ENCODE data around the gene RBMS1.
"Not testable (repeated sequence)": the region's sequence is repeated elsewhere in the genome, so short reads cannot be mapped to it uniquely, and the experiment has no call there.

The RBMS1 gene

GRCh38 chr2:160433466-160434140 lies 60.0 kb downstream of the RBMS1 start:
- DNase-seq (ENCODE audit: low read depth), result no peak

- no peak for DNase-seq (ENCODE audit: low read depth)
Observed at GRCh38 chr2:160432633-160433032, 61.0 kb downstream of the RBMS1 start.

GRCh38 chr2:160431441-160431840 lies 62.2 kb downstream of the RBMS1 start:
- no peak for DNase-seq (ENCODE audit: low read depth)

DNA sequence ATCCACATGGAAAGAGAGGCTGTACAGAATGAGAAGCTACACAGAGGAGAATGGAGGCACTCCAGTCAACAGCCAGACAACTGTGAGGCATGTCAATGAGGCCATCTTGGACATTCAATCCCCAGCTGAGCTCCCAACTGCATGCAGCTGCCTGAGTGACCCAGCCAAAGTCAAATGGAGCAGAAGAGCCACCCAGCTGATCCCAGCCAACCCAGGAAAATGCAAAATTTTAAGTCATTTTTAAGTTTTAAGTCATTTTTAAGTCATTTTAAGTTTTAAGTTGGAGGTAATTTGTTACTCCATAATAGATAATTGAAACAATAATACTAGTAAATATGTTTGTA lies 63.6 kb downstream of the RBMS1 start:
- DNase-seq (ENCODE audit: low read depth), result no peak

- DNase-seq (ENCODE audit: low read depth), result no peak
Observed at GRCh38 chr2:160429248-160430000, 64.2 kb downstream of the RBMS1 start.

- DNase-seq (ENCODE audit: low read depth), result no peak
Observed at GRCh38 chr2:160428405-160428763, 65.2 kb downstream of the RBMS1 start.

DNA sequence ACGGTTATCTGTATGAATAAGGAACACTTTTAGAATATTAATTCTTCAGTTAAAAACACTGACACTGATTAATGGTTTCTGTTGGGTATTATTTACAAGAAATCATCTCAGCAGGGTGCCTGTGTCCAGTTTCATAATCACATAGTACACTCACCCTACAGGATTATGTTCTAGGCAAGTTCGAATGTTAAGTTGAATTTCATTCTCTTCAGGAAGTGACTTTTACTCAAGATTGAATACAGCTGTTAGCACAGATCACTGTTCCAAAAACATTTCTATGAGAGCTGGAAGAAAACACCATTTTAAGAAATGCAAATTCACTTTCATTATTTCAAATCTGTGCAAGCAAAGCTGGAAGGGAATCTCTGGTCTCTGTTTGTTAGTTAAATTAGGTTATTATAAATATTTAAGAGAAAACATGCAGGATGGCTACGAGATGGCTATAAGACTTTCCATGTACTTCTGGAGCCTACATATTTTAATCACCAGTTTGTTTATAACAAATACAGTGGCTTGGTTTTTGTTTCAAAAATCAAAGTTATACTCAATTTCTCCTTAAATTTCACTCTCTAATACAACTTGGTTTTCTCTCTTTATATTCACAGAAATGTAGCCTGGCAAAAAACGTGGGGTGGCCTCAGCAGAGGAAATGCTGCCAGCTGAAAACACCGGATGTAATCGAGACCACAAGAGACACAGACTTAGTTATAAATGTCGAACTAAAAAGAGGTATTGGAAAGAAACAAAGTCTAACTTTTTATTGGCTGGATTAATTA lies 65.8 kb downstream of the RBMS1 start:
- DNase-seq (ENCODE audit: low read depth), result no peak

DNA sequence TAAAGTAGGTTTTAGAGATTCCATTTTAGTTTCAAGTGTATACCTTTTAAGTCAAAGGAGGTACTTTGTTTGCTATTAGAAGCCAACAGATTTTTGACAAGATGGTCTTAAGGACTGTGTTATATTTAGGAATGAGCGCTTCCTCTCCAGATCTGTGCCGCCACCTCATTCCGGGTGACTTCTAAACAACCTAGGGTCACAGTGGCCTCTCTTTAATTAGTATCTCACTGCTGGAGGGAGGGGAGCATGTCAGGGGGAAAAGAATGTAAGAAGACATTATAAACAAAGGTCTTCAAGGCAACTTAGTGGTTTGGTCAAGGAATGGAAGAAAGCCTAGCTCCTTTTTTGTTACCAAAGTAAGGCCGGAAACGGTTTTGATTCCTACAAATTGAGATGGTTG lies 67.0 kb downstream of the RBMS1 start:
- DNase-seq (ENCODE audit: low read depth), result no peak

DNA sequence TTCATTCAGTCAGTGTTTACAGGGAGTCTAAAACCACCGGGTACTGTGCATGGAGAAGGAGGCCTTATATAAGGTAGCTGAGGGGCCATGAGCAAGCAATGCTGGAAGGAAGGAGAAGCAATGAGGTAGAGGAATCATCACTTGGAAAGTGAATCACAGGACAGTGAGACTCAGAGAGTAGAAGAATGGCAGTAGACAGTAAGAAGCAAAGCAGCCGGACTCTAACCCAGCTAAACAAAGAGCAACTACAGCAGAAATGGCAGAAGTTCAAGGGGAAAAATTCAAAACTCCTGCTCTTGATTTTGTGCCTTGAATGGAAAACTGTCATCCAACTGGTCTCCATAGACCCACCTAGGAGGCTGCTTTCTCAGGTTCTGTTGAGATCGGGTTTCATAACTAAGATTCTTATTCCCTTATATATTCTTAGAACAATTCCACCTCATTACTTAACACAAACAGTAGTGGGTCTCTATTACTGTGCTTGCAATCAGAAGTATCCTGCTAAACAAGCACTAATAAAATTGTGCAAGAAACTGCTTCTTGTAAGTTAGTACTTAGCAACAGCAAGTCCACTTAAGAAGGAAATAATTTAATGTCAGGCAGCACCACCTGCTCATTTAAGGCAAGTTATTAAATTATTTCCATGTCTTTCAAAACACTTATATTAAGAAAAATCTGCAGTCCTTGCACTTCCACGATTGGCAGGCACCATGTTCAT lies 68.0 kb downstream of the RBMS1 start:
- DNase-seq (ENCODE audit: low read depth), result no peak

DNA sequence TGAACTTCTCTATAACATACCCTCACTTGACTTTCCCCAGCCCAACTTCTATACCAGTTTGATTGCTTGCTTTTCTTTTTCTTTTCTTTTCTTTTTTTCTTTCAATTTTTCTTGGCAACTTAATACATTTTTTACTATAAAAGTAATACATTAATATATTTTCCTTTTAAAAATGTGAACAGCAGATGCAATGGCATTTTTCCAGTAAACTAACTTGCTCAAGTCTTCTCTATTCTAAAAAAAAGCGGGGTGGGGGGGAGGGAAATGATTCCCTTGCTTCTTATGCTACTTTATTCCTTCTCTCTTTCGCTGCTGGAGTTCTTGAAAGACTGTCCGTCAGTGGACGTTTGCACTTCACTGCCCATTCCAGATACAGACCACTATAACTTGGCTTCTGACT lies 70.5 kb downstream of the RBMS1 start:
- DNase-seq (ENCODE audit: low read depth), result no peak

- not testable (repeated sequence) for DNase-seq (ENCODE audit: low read depth)
Observed at GRCh38 chr2:160421646-160422501, 71.7 kb downstream of the RBMS1 start.

DNA sequence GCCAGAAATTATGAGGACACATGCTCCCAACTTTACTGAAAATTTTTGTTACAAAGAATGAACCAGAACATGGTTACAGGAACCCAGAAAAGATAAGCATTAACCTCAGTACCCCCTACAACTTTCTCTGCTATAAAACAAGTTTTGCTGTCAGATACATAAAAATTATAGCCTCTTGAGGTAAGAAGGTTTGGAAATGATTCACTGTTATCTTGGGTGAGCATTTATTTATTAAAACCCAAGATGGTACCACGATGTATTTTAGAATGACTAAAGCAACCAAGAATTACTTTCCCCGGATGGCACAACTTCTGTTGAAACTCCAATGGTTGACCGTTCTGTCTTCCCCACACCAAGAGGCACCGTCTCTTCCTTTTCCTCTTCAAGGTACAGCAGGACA lies 72.9 kb downstream of the RBMS1 start:
- DNase-seq (ENCODE audit: low read depth), result no peak

- no peak for DNase-seq (ENCODE audit: low read depth)
Observed at GRCh38 chr2:160419776-160420505, 73.7 kb downstream of the RBMS1 start.

DNA sequence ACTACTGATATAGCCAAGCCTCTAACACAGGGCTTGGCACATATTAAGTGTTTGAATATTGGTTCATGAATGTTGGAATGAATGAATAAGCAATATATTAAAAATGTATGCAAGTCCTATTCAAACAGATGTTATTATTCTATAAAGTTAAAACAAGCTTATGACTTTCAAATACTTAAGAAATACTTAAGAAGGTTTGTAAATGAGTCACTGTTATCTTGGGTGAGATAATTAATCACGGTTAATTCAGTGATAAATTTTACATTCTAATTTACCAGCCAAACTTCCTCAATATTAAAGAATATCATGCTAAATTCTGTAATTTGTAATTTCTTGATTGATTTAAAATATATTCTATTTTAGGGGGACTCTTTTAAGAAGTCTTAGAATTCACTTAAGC lies 74.8 kb downstream of the RBMS1 start:
- DNase-seq (ENCODE audit: low read depth), result no peak

DNA sequence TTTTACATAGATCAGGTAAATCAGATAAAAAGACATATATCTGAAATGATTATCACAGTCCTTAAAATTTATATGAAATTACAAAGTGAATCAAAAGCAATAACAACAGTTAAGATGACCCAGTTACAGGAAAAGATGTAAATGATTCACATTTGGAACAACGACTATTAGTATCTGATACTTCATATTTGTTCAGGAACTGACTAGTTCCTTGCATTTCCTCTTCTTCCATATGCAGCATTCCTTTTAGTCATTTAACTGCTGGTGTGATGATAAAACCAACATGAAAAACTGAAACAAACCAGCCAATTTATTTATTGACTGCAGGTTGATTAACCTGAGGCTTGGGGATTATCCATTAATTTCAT lies 75.2 kb downstream of the RBMS1 start:
- no peak for DNase-seq (ENCODE audit: low read depth)

GRCh38 chr2:160417745-160418397 lies 75.7 kb downstream of the RBMS1 start:
- DNase-seq (ENCODE audit: low read depth), result no peak

- no peak for DNase-seq (ENCODE audit: low read depth)
Observed at GRCh38 chr2:160415991-160416390, 77.6 kb downstream of the RBMS1 start.

DNA sequence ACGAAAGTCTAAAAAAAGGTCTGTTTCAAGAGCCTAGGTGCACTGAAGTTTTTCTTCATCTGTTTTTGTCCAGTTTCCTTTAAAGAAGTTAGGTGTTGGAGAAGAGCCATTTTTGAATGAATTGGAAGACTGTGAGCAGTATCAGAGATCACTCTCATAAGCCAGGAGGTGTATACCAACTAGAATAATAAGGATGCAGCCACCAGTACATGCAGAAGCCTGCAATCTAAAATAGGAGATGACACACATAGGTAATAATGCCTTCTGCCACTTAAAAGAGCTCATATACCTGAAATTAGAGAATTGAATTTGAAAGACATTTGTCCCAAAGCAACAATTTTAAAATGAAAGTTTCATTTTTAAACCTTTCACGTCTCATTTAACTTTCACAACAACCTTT lies 81.7 kb downstream of the RBMS1 start:
- DNase-seq (ENCODE audit: low read depth), result no peak

DNA sequence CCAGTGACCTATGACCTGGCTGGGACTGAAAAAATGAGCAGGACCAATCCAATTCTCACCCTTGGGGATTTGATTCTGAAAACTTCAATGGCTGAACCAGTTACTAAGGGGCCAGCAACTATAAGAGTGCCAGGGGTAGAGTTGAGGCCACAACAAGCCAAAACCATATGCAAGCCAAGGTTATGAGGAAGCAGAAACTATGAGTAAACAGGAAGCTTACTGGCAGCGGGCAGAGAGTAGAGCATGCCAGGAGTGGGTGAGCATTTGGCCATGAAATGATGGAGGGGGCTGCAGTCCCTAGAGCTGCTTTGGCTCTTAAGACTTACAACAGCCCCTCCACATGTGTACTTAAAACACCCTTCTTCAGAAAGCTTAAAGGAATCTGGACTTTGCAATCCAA lies 82.4 kb downstream of the RBMS1 start:
- DNase-seq (ENCODE audit: low read depth), result no peak

GRCh38 chr2:160409480-160409879 lies 84.1 kb downstream of the RBMS1 start:
- DNase-seq (ENCODE audit: low read depth), result no peak

DNA sequence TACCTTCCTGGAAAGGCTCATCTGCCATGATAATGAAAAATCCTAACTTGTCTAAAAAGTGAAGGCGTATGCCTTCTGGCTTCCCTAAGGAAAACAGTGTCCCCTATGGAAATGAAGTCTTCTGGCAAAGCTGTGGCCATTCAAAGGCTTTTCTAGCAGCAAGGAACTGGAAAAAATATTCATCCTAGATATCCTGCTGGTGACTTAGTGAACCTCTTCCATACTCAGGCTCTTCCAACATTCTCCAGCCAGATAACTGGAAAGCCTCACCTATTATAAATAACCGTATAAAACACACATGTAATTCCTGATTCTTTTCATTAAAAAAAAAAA lies 84.7 kb downstream of the RBMS1 start:
- DNase-seq (ENCODE audit: low read depth), result no peak

Measured in stimulated activated CD8-positive, alpha-beta memory T cell treated with anti-CD3 and anti-CD28 coated beads, Interleukin-15, amount 100 ng/mL, for 1 hour (primary cell).